ENCODE measurements around the gene GGTLC2. TPM values are rescaled to one million over a fixed set of nuclear protein-coding genes. Genes with fewer than 3 reads are reported as not detected.

Gene GGTLC2
- total RNA-seq, 1 donor from 2014 or later = 1.5 TPM

GRCh38 chr22:22682196-22682595 lies 37.8 kb downstream of the GGTLC2 start:
- no peaks in the 10 kb centered on the region for H3K36me3 Mint-ChIP-seq (ENCODE audit: low read depth)
- no peak overlapping the region for H3K4me3 Mint-ChIP-seq (ENCODE audit: unreplicated experiment)
- no peaks in the 10 kb centered on the region for H3K9me3 Mint-ChIP-seq (ENCODE audit: low read depth)
- H3K27ac Mint-ChIP-seq (ENCODE audit: unreplicated experiment) = no peak overlapping the region
- DNase-seq (ENCODE audit: low spot score) = no peak
- peaks cover 10% of the 10 kb centered on the region for H3K27me3 Mint-ChIP-seq (ENCODE audit: low read depth)
- TF ChIP-seq CTCF (IDR thresholded peaks at IDR 0.05) = no peak
- H3K4me1 Mint-ChIP-seq (ENCODE audit: low read depth) = peaks cover 45% of the 10 kb centered on the region

DNA sequence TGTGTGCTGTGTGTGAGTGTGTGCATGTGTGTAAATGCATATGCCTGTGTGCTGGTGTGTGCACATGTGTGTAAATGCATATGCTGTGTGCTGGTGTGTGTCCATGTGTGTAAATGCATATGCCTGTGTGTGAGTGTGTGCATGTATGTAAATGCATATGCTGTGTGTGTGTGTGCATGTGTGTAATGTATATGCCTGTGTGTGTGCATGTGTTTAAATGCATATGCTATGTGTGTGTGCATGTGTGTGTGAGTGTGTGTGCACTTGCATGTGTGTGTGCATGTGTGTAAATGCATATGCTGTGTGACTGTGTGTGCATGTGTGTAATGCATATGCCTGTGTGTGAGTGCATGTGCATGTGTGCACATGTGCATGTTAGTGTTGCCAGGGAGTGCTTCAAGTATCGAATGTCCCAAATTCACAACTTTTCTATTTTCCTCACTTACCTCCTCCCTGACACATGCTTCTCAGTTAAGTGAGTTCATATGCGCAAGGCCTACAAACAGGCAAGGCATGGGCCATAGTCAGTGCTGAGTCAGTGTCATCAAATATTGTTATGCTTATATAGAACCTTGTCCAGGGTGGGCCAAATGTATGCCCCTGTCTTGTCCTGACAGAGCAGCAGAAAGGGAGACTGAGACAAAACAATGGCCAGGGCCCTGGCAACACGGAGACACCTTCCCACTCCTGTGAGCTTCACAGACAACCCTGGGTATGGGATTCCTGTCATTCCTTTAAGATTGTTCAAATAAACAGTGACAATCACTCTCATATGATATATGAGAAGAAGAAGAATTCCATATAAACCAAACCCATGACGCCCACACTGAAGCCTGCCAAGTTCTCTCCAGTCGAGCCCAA lies 38.6 kb downstream of the GGTLC2 start:
- H3K9me3 Mint-ChIP-seq (ENCODE audit: low read depth) = no peaks in the 10 kb centered on the region
- H3K4me1 Mint-ChIP-seq (ENCODE audit: low read depth) = peaks cover 45% of the 10 kb centered on the region
- H3K27me3 Mint-ChIP-seq (ENCODE audit: low read depth) = peaks cover 9% of the 10 kb centered on the region
- H3K27ac Mint-ChIP-seq (ENCODE audit: unreplicated experiment) = peak overlapping the region; percentile 77
- no peak overlapping the region for H3K4me3 Mint-ChIP-seq (ENCODE audit: unreplicated experiment)
- no peak for DNase-seq (ENCODE audit: low spot score)
- no peak for TF ChIP-seq CTCF (IDR thresholded peaks at IDR 0.05)
- H3K36me3 Mint-ChIP-seq (ENCODE audit: low read depth) = no peaks in the 10 kb centered on the region

DNA sequence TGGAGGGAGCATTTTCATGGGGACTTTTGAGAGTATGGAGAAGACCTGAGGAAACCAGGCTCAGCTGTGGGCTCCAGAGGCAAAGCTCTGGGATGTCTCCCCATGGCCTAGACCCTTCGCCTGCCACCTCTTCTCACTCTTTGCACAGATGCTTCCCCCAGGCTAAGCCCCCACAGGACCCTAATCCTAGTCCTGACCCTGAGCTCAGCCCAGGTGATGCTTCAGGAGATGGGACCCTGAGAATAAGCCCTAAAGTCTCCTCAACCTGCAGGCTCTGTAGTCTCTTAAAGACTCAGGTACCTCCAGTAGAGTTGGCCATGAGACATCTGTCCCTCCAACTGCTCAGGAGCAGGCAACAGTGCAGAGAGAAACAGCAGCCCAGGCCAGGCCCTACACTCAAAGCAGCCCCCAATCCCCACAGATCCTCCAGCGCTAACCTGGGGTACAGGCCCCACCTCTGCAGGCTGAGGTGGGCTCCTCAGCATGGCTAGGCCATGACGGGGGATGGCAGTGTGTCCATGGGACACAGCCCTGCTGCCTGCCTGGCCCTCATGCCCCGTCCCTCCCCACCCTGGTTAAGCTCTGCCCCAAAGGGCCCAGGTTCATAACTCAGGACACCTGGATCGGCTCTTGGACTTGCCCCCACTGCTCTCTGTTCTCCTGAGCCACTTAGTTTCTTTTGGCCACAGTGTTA lies 39.4 kb downstream of the GGTLC2 start:
- no peak overlapping the region for H3K4me3 Mint-ChIP-seq (ENCODE audit: unreplicated experiment)
- no peaks in the 10 kb centered on the region for H3K36me3 Mint-ChIP-seq (ENCODE audit: low read depth)
- H3K27me3 Mint-ChIP-seq (ENCODE audit: low read depth) = peaks cover 6% of the 10 kb centered on the region
- H3K9me3 Mint-ChIP-seq (ENCODE audit: low read depth) = no peaks in the 10 kb centered on the region
- no peak for TF ChIP-seq CTCF (IDR thresholded peaks at IDR 0.05)
- H3K27ac Mint-ChIP-seq (ENCODE audit: unreplicated experiment) = peak overlapping the region; percentile 83
- H3K4me1 Mint-ChIP-seq (ENCODE audit: low read depth) = peaks cover 45% of the 10 kb centered on the region
- peak; percentile 51 for DNase-seq (ENCODE audit: low spot score)

DNA sequence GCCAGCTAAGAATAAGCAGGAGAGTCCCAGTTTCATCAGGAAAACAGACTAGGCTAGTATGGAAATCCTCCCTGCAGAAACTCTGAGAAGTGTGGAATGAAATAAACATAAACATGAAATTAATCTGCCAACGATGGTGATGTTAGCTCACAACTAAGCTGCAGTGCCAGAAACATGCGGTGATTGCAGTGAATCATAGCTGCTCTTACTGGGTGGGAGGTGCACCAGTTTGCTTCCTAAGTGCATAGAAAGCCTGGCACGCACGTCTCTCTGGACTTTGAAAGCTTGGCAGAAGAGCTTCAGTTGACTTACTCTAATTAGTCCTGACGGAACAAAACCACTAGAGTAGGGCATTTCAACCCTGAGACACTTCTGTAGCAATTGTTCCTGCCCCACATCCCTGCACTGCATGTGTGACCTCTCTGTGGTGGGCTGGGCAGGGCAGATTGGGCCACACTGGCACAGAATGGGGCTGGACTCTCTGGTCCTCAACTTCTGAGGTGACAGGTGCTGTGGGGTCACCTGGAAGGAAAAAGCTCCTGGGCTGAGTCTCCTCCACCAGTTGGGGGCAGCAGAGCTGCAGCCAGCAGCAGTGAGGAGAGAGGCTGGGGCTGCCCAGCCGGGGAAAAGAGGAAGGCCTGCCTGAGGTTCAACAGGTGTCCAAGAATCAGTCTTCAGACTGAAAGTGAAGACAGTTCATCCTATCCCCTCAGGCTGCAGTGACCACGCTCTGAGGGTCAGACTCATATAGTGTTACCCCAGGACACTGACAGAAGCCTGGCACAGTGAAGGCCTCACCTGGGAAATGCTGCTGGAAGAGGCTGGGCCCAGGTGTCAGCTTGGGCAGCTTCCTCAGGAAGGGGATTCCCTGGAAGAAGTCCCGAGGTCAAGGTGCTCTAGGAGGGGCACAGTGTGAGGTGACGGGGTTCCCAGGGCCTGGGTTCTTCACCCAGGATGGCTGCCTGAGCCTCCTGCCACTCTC lies 40.5 kb downstream of the GGTLC2 start:
- H3K36me3 Mint-ChIP-seq (ENCODE audit: low read depth) = no peaks in the 10 kb centered on the region
- peaks cover 45% of the 10 kb centered on the region for H3K4me1 Mint-ChIP-seq (ENCODE audit: low read depth)
- H3K9me3 Mint-ChIP-seq (ENCODE audit: low read depth) = no peaks in the 10 kb centered on the region

More for the DNA sequence above, 40.5 kb downstream of the GGTLC2 start:
- no peak for DNase-seq (ENCODE audit: low spot score)
- Mint-ChIP-seq H3K27ac (ENCODE audit: unreplicated experiment) (peak overlapping the region; percentile 83), H3K27me3 (ENCODE audit: low read depth) (peaks cover 5% of the 10 kb centered on the region), H3K4me3 (ENCODE audit: unreplicated experiment) (no peak overlapping the region)
- TF ChIP-seq CTCF (IDR thresholded peaks at IDR 0.05) = peak; percentile 70
